HG02610 (cell line): ENCODE data around the gene DSN1.

Experiments
- ATAC-seq: cut with Tn5 transposase; IDR thresholded peaks from one replicate; pipeline ENCODE4 v1.9.1; 2021; ENCODE audit warnings: mild to moderate bottlenecking, moderate library complexity; ENCODE audit not compliant: unreplicated experiment

DSN1 gene

GRCh38 chr20:36796117-36796516 lies 22.6 kb upstream of the DSN1 start:
- no peak for ATAC-seq

GRCh38 chr20:36795691-36796090 lies 22.1 kb upstream of the DSN1 start:
- no peak for ATAC-seq

- no peak for ATAC-seq
These were observed 20.5 kb upstream of the DSN1 start for GRCh38 chr20:36794116-36794474.

- no peak for ATAC-seq
These were observed 19.9 kb upstream of the DSN1 start for GRCh38 chr20:36793294-36794115.

- no peak for ATAC-seq
These were observed 18.9 kb upstream of the DSN1 start for GRCh38 chr20:36792422-36792821.

- no peak for ATAC-seq
These were observed 18.3 kb upstream of the DSN1 start for GRCh38 chr20:36791862-36792261.

GRCh38 chr20:36786663-36787062 lies 13.1 kb upstream of the DSN1 start:
- ATAC-seq = no peak

- no peak for ATAC-seq
These were observed 12.7 kb upstream of the DSN1 start for GRCh38 chr20:36786246-36786645.

GRCh38 chr20:36785308-36785707 lies 11.7 kb upstream of the DSN1 start:
- no peak for ATAC-seq

- ATAC-seq = no peak
These were observed 11.3 kb upstream of the DSN1 start for GRCh38 chr20:36784900-36785299.

GRCh38 chr20:36784116-36784515 lies 10.6 kb upstream of the DSN1 start:
- ATAC-seq = no peak

GRCh38 chr20:36779656-36780025 lies 6.1 kb upstream of the DSN1 start:
- no peak for ATAC-seq

GRCh38 chr20:36778831-36779655 lies 5.5 kb upstream of the DSN1 start:
- no peak for ATAC-seq

GRCh38 chr20:36777576-36777975 lies 4.0 kb upstream of the DSN1 start:
- no peak for ATAC-seq

GRCh38 chr20:36777167-36777566 lies 3.6 kb upstream of the DSN1 start:
- no peak for ATAC-seq

- ATAC-seq = no peak
These were observed 2.3 kb upstream of the DSN1 start for GRCh38 chr20:36775826-36776225.

GRCh38 chr20:36775196-36775595 lies 1.6 kb upstream of the DSN1 start:
- ATAC-seq = no peak

- peak; percentile 10 for ATAC-seq
These were observed 411 bp downstream of the DSN1 start for GRCh38 chr20:36773107-36773596.

GRCh38 chr20:36770680-36771079 lies 2.9 kb downstream of the DSN1 start:
- no peak for ATAC-seq

GRCh38 chr20:36768768-36769430 lies 4.7 kb downstream of the DSN1 start:
- ATAC-seq = no peak

- no peak for ATAC-seq
These were observed 12.4 kb downstream of the DSN1 start for GRCh38 chr20:36761125-36761524.

GRCh38 chr20:36760647-36761046 lies 12.9 kb downstream of the DSN1 start:
- ATAC-seq = no peak
